Liver (tissue), 9 donors: Measurements from ENCODE around the gene MBP. TPM values are rescaled to one million over a fixed set of nuclear protein-coding genes. Genes with fewer than 3 reads are reported as not detected.
"Not testable (repeated sequence)": the region's sequence is repeated elsewhere in the genome, so short reads cannot be mapped to it uniquely, and the experiment has no call there.

Experiments
- DNase-seq: peaks from one replicate; pipeline ENCODE4 v3.0.0-alpha.2; 2017; ENCODE audit warnings: low spot score
- H3K27ac ChIP-seq, 2 donors: one replicate each; pipeline ENCODE4 v1.7.0; 2013; ENCODE audit warnings: inconsistent platforms in 2 of 2, low read length in 2 of 2, control low read depth in 1 of 2, low read depth in 1 of 2, mild to moderate bottlenecking in 1 of 2
- H3K27me3 ChIP-seq, 4 donors: one replicate each; pipeline versions ENCODE4 v1.6.1 to v1.7.0; 2013; ENCODE audit warnings: low read length in 3 of 4, inconsistent platforms in 1 of 4, mild to moderate bottlenecking in 1 of 4, moderate library complexity in 1 of 4; ENCODE audit not compliant: control insufficient read depth in 4 of 4, insufficient read depth in 4 of 4
- H3K36me3 ChIP-seq, 4 donors: one replicate each; pipeline versions ENCODE4 v1.6.1 to v1.7.0; 2013; ENCODE audit warnings: low read length in 3 of 4, mild to moderate bottlenecking in 3 of 4, low read depth in 1 of 4, moderate library complexity in 1 of 4; ENCODE audit not compliant: control insufficient read depth in 4 of 4, insufficient read depth in 3 of 4
- H3K4me1 ChIP-seq, 4 donors: one replicate each; pipeline versions ENCODE4 v1.6.1 to v1.7.0; 2013; ENCODE audit warnings: low read length in 3 of 4, mild to moderate bottlenecking in 3 of 4, moderate library complexity in 1 of 4; ENCODE audit not compliant: control insufficient read depth in 4 of 4, insufficient read depth in 4 of 4
- H3K4me3 ChIP-seq, 3 donors: one replicate each; pipeline versions ENCODE4 v1.6.1 to v1.7.0; 2013; ENCODE audit warnings: low read length in 3 of 3, control low read depth in 1 of 3, low read depth in 1 of 3, mild to moderate bottlenecking in 1 of 3
- H3K9ac ChIP-seq, 2 donors: one replicate each; pipeline ENCODE4 v1.7.0; 2013; ENCODE audit warnings: low read length in 2 of 2, mild to moderate bottlenecking in 2 of 2, moderate library complexity in 2 of 2, control low read depth in 1 of 2, low read depth in 1 of 2
- H3K9me3 ChIP-seq, 4 donors: one replicate each; pipeline versions ENCODE4 v1.6.1 to v1.7.0; 2013; ENCODE audit warnings: low read length in 3 of 4; ENCODE audit not compliant: control insufficient read depth in 4 of 4
- EGR1 ChIP-seq, 2 donors: IDR thresholded peaks; 2 replicates each; pipeline ENCODE4 v1.6.1; 2016 to 2018; ENCODE audit warnings: antibody characterized with exemption in 2 of 2, low read depth in 2 of 2
- FOXA1 ChIP-seq: IDR thresholded peaks from 2 replicates; pipeline ENCODE4 v1.6.1; 2016; ENCODE audit warnings: antibody characterized with exemption
- FOXA2 ChIP-seq: IDR thresholded peaks from 2 replicates; pipeline ENCODE4 v1.6.1; 2016; ENCODE audit warnings: antibody characterized with exemption
- GABPA ChIP-seq, 2 donors: IDR thresholded peaks in 1 of 2; conservative IDR thresholded peaks in 1 of 2; 2 replicates each; pipeline ENCODE4 v1.6.1; 2016; ENCODE audit warnings: antibody characterized with exemption in 2 of 2, mild to moderate bottlenecking in 1 of 2, moderate library complexity in 1 of 2
- JUND ChIP-seq, 2 donors: IDR thresholded peaks; 2 replicates each; pipeline ENCODE4 v1.6.1; 2016; ENCODE audit warnings: antibody characterized with exemption in 2 of 2
- NR2F2 ChIP-seq: IDR thresholded peaks from 2 replicates; pipeline ENCODE4 v1.6.1; 2016; ENCODE audit warnings: antibody characterized with exemption
- RXRA ChIP-seq, 2 donors: IDR thresholded peaks; 2 replicates each; pipeline ENCODE4 v1.6.1; 2017 to 2018; ENCODE audit warnings: antibody characterized with exemption in 2 of 2, mild to moderate bottlenecking in 1 of 2
- SP1 ChIP-seq: IDR thresholded peaks from 2 replicates; pipeline ENCODE4 v1.6.1; 2018; ENCODE audit warnings: antibody characterized with exemption, mild to moderate bottlenecking
- WGBS: extraction: QIAGEN DNeasy Blood & Tissue Kit; methylation state at CpG from one replicate; pipeline ENCODE4 v1.1.7; 2013; 5-methylcytosine and 5-hydroxymethylcytosine counted together
- polyA plus RNA-seq, 2 donors: library from polyadenylated mRNA; stranded (reverse) in 1 of 2; unstranded in 1 of 2; fragments of 200-250 nt in 1 of 2; fragments of >200 nt in 1 of 2; fragmentation: Nextera tagmentation in 1 of 2; extraction: Ambion mirVana in 1 of 2; gene quantifications; one replicate each; pipeline versions ENCODE4 v1.2.1 to v1.2.3, GENCODE V29; 2013 to 2015
- total RNA-seq, 2 donors: library from RNA; depleted of rRNA; stranded (reverse); fragments of >200 nt; gene quantifications; one replicate each; pipeline ENCODE4 v1.2.3, GENCODE V29; 2014
- TF ChIP-seq, protein P1 (sequence below): IDR thresholded peaks from 2 replicates; pipeline ENCODE4 v1.6.1; 2016; ENCODE audit warnings: antibody characterized with exemption
- TF ChIP-seq, protein P2 (sequence below): IDR thresholded peaks from 2 replicates; pipeline ENCODE4 v1.6.1; 2016; ENCODE audit warnings: antibody characterized with exemption
- TF ChIP-seq, protein P3 (sequence below): IDR thresholded peaks from 2 replicates; pipeline ENCODE4 v1.6.1; 2016; ENCODE audit warnings: antibody characterized with exemption, mild to moderate bottlenecking
- TF ChIP-seq, protein P4 (sequence below): fragments of 150-350 bp; IDR thresholded peaks from 2 replicates; pipeline ENCODE4 v1.5.1; 2017; ENCODE audit warnings: improper control_type of control experiment, low read depth, low read length; ENCODE audit not compliant: missing input control
- donor health status: healthy.
- donor health status: healthy.
- donor health status: healthy.
- donor health status: healthy.
- donor health status: healthy.

The MBP gene
- total and polyA plus RNA-seq, 4 donors: 9.7 to 23.3 (median 17.7) TPM

DNA sequence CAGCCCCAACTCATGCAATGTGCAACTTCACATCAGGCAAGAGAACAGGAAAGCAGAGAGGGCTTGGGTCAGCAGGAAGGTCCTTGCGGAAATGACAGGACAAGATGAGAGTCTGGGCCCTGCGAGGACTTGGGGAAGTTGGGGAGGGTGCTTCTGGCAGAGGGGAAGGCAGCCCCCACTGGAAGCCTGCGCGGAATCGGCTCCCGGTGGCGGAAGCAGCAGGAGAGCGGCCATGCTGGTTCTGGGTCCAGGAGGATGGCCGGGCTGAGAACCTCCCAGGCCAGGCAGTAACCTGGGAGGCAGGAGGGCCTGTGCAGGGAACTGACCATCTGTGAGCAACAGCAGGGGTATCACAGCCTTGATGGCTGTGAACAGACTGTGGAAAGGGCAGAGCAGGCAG is 112.9 kb downstream of the MBP start:
- TF ChIP-seq, protein P1, sequence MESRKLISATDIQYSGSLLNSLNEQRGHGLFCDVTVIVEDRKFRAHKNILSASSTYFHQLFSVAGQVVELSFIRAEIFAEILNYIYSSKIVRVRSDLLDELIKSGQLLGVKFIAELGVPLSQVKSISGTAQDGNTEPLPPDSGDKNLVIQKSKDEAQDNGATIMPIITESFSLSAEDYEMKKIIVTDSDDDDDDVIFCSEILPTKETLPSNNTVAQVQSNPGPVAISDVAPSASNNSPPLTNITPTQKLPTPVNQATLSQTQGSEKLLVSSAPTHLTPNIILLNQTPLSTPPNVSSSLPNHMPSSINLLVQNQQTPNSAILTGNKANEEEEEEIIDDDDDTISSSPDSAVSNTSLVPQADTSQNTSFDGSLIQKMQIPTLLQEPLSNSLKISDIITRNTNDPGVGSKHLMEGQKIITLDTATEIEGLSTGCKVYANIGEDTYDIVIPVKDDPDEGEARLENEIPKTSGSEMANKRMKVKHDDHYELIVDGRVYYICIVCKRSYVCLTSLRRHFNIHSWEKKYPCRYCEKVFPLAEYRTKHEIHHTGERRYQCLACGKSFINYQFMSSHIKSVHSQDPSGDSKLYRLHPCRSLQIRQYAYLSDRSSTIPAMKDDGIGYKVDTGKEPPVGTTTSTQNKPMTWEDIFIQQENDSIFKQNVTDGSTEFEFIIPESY: no peak
- TF ChIP-seq NR2F2 (no peak), SP1 (no peak), FOXA2 (no peak), GABPA (IDR thresholded peaks at IDR 0.05 in 1 of 2, conservative IDR thresholded peaks at IDR 0.05 in 1 of 2) (no peak), FOXA1 (no peak), EGR1 (IDR thresholded peaks at IDR 0.05; ENCODE audit: low read depth in 2 of 2) (no peak), RXRA (IDR thresholded peaks at IDR 0.05) (no peak), JUND (IDR thresholded peaks at IDR 0.05) (no peak)
- TF ChIP-seq, protein P2, sequence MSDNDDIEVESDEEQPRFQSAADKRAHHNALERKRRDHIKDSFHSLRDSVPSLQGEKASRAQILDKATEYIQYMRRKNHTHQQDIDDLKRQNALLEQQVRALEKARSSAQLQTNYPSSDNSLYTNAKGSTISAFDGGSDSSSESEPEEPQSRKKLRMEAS: no peak
- TF ChIP-seq, protein P3, sequence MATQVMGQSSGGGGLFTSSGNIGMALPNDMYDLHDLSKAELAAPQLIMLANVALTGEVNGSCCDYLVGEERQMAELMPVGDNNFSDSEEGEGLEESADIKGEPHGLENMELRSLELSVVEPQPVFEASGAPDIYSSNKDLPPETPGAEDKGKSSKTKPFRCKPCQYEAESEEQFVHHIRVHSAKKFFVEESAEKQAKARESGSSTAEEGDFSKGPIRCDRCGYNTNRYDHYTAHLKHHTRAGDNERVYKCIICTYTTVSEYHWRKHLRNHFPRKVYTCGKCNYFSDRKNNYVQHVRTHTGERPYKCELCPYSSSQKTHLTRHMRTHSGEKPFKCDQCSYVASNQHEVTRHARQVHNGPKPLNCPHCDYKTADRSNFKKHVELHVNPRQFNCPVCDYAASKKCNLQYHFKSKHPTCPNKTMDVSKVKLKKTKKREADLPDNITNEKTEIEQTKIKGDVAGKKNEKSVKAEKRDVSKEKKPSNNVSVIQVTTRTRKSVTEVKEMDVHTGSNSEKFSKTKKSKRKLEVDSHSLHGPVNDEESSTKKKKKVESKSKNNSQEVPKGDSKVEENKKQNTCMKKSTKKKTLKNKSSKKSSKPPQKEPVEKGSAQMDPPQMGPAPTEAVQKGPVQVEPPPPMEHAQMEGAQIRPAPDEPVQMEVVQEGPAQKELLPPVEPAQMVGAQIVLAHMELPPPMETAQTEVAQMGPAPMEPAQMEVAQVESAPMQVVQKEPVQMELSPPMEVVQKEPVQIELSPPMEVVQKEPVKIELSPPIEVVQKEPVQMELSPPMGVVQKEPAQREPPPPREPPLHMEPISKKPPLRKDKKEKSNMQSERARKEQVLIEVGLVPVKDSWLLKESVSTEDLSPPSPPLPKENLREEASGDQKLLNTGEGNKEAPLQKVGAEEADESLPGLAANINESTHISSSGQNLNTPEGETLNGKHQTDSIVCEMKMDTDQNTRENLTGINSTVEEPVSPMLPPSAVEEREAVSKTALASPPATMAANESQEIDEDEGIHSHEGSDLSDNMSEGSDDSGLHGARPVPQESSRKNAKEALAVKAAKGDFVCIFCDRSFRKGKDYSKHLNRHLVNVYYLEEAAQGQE: no peak
- TF ChIP-seq, protein P4, sequence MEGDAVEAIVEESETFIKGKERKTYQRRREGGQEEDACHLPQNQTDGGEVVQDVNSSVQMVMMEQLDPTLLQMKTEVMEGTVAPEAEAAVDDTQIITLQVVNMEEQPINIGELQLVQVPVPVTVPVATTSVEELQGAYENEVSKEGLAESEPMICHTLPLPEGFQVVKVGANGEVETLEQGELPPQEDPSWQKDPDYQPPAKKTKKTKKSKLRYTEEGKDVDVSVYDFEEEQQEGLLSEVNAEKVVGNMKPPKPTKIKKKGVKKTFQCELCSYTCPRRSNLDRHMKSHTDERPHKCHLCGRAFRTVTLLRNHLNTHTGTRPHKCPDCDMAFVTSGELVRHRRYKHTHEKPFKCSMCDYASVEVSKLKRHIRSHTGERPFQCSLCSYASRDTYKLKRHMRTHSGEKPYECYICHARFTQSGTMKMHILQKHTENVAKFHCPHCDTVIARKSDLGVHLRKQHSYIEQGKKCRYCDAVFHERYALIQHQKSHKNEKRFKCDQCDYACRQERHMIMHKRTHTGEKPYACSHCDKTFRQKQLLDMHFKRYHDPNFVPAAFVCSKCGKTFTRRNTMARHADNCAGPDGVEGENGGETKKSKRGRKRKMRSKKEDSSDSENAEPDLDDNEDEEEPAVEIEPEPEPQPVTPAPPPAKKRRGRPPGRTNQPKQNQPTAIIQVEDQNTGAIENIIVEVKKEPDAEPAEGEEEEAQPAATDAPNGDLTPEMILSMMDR: no peak
- no peak for DNase-seq
- no peak overlapping the region for H3K4me3 ChIP-seq
- H3K9me3 ChIP-seq: no peaks in the 10 kb centered on the region
- H3K9ac ChIP-seq: no peak overlapping the region
- no peaks in the 10 kb centered on the region for H3K27me3 ChIP-seq
- no peak overlapping the region for H3K27ac ChIP-seq
- WGBS: 97% methylated on average over 9 of the region's 9 CpGs
- H3K4me1 ChIP-seq: no peaks in the 10 kb centered on the region
- H3K36me3 ChIP-seq: peaks cover 3 to 21% (median 15%) of the 10 kb centered on the region in 4 donors

DNA sequence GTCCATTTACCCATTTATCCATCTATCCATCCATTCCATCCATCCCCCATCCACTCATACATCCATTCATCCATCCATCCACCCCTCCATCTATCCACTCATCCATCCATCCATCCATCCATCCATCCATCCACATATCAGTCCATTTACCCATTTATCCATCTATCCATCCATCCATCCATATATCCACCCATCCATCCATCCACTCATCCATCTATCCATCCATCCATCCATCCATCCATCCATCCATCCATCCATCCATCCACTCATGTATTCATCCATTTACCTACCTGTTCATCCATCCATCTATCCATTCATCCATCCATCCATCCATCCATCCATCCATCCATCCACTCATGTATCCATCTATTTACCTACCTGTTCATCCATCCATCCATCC is 113.9 kb downstream of the MBP start:
- H3K27me3 ChIP-seq, H3K4me3 ChIP-seq, H3K9me3 ChIP-seq, DNase-seq, H3K4me1 ChIP-seq, H3K9ac ChIP-seq, H3K27ac ChIP-seq: not testable (repeated sequence)
- H3K36me3 ChIP-seq: peaks cover 3 to 24% (median 13%) of the 10 kb centered on the region in 4 donors
